HG02885 (cell line): Measurements from ENCODE around the gene PGAM5.
"Not testable (repeated sequence)": the region's sequence is repeated elsewhere in the genome, so short reads cannot be mapped to it uniquely, and the experiment has no call there.

Experiments
- ATAC-seq: cut with Tn5 transposase; IDR thresholded peaks from one replicate; pipeline ENCODE4 v1.9.1; 2021; ENCODE audit warnings: mild to moderate bottlenecking; ENCODE audit not compliant: unreplicated experiment, poor library complexity

Gene PGAM5

DNA sequence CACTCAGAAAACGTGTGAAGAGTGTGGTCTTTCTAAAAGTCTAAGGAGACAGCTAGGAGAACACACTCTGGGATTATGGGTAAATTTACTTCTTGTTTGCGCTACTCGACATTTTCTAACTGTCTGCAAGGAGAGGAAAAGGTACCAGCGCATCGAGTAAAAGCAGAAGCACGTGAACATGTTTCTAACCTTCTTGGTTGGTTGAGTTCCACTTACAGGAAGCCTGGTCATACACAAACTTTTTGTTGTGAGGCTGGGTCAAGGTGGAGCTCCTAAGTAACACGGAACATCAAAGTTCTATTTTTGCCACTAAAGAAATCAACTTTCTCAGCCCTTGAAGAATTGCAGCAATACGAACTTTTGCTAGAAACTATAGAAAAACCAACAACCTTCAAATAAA lies 31.0 kb downstream of the PGAM5 start:
- ATAC-seq = no peak

DNA sequence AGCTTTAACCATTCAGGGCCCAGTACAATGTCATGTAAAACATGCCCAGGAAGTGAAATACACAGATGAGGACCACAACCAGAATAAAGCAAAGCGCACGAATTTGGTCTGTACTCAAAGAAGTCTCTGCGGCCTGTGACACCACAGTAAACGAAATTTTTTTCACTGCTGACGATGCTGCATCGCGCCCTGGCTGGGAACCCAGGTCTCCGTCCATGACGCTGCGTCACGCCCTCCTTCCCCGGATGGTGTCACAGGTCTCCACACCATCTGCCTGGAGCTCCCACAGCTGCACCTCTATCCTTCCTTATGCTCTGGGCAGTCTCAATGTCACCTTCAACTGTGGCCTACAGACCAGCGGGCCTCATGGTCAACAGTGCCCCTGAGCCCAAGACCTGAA lies 33.2 kb downstream of the PGAM5 start:
- ATAC-seq = no peak

DNA sequence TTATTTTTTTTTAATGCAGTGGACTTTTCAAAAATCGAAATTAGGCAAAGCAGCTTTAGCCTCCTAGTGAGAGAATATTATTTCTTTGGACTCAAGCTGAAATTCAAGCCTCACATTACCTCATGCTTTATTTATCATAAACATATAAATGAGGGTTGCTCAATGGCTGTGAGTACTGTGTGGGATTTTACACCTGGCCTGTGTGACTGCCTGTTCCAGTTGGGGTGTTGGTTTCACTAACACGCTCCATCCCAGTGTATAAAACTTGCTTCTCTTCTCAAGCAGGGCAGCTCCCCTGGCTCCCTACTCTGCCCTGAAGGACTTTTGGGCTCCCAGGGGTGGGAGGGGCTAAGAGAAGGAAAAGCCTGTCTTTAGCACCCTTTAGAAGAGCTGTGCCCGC lies 36.0 kb downstream of the PGAM5 start:
- ATAC-seq = no peak

DNA sequence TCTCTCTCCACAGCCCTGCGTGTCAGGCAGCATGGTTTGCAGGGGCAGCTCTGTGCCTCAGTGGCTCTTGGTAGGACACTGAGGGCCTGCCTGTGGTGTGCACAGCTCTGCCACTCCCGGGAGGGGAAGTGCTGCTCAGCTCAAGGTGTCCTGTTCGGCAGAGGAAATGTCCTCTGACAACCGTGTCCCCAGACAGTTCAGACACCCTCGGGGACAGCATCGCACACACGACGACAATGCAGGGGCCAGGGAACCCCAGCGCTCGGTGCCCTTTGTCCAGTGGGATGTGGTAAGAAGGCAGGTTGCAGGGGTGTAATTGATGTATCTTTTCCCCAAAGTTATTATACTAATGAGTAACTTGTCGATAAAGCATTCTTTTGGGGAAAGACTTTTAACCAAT lies 36.8 kb downstream of the PGAM5 start:
- ATAC-seq = no peak

DNA sequence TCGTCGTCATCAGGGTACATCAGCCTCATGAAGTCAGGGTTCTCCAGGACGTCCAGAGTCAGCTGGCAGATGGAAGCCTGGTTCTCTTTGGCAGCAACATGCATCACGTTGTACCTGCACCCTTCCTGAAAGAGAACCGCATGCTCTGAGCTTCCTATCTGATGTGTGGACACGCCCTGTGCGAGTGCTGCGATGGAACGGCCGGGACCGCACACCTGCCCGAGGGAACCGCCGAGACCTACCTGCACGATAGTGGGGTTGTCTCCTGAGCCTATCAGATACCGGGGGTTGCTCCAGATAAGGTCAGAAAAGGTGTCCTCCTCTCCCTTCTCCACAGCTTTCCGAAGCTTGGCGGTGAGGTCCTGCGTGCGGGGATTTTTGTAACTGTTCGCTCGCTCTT lies 37.3 kb downstream of the PGAM5 start:
- no peak for ATAC-seq

DNA sequence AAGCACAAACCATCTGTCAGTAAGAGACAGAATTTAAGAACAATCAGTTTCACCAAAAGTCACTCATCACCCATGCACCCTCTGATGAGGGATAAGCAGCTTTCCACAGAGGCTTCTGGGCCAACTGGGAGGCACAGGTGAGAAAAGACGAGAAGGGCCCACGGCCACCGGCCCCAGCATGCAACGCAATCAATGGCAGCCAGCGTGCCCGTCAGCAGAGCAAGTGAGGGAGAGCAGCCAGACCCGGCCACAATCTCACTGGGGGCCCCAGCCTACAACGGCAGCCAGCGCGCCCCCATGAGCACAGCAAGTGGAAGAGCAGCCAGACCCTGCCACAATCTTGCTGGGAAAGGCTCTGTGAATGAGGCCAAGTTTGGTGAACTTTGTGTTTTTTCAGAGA lies 37.7 kb downstream of the PGAM5 start:
- no peak for ATAC-seq

DNA sequence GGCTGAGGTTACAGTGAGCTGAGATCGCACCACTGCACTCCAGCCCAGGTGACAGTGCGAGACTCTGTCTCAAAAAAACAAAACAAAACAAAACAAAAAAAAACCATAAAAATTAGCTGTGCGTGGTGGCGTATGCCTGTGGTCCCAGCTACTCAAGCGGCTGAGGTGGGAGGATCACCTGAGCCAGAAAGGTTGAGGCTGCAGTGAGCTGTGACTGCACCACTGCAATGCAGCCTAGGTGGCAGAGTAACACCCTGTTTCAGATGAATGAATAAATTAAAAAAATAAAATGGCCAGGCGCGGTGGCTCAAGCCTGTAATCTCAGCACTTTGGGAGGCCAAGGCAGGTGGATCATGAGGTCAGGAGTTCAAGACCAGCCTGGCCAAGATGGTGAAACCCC lies 43.0 kb downstream of the PGAM5 start:
- ATAC-seq = not testable (repeated sequence)

DNA sequence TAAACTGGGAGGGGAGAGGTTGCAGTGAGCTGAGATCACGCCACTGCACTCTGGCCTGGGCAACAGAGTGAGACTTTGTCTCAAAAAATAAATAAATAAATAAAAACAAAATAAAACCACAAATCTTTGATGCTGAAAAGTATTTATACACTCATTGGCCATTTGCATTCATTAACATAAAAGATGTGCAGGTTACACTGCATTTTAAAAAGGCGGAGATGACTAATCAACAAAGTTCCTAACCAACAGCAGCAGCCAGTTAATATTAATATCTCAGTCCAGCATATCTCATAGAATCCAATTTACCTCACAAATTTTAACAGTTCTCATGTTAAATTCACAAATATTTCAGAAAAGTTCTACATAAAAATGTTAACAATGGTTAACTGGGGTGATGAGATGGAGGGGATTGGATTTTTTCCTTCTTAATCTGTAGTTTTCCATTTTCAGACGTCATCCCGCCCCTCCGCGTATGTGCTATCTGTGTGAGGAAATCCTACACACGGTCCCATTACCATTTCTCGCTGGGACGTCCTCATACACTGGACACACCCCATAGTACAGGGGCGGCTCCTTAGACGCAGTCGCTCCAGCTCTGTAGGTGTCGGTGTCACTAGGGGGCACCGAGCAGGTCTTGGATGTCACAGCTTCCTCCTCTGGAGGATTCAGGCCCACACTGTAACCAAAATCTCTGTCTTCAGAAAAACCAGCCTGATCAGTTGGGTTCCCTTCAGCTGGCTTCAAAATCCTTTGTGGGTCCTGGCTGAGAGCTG lies 43.7 kb downstream of the PGAM5 start:
- ATAC-seq = no peak

DNA sequence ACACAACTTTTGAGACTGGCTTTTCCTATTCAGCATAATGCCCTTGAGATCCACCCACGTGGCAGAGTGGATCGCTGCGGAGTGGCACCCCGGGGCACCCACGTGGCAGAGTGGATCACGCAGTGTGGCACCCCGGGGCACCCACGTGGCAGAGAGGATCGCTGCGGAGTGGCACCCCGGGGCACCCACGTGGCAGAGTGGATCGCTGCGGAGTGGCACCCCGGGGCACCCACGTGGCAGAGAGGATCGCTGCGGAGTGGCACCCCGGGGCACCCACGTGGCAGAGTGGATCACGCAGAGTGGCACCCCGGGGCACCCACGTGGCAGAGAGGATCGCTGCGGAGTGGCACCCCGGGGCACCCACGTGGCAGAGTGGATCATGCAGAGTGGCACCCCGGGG lies 48.2 kb downstream of the PGAM5 start:
- ATAC-seq = not testable (repeated sequence)

DNA sequence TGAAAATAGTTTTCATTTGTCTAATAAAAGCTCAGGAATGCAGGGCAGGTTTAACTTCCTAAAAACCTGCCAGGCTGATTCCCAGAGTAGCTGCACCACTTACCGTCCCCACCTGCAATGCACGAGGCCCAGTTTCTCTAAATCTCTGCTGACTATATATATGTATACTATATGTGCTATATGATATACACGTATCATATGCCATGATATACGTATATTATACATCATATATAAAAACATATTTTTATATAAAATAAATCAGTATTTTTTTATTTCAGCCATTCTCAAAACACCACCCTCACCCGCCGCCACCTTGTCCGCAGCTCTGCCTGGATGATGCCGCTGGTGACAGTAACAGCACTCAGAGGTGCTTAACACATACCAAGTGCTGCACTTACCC lies 48.7 kb downstream of the PGAM5 start:
- ATAC-seq = no peak

DNA sequence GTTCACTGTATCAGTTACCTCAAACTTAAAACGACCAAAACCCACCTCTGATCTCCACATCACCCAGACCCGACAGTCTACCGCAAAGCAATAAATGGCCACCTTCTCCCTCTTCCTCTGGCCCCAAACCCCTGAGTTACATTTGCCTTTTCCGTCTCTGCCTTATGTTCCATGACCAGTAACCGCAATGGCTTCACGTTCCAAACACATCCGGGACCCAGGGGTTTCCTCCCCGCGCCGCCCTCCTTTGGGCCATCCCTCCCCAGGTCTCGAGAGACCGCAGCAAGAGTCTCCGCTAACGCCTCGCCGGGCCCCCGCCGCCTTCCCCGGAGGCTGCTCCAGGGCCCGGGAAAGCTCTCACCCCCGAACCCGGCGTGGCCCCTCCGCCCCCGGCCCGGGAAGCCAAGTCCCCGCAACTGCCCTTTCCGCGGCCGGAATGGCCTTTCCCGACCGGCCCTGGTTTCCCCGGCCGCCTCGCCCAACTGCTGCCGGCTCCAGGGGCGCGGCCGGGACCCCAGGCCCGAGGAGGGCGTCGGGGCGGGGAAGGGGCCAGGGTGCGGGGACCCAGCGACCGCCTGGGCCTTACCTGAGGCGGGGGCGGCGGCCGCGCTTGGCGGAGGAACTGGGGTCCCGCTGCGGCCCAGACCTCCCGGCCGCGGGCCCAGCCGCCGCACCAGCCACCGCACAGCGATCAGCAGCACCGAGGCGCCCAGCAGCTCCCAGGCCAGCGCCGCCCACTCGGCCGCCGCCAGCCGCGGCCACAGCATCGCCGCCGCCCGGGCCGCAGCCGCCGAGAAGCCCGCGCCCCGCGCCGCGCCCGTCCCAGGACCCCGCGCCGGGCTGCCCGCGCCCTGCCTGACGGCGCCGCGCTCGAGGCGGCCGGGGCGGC lies 50.6 kb downstream of the PGAM5 start, which contains the start of gene ANKLE2:
Gene ANKLE2 (minus strand): TSS at position 801 of the 889 bp plus-strand sequence. CDS start 34 bp downstream, at position 767.
- ATAC-seq = peak; percentile 39

DNA sequence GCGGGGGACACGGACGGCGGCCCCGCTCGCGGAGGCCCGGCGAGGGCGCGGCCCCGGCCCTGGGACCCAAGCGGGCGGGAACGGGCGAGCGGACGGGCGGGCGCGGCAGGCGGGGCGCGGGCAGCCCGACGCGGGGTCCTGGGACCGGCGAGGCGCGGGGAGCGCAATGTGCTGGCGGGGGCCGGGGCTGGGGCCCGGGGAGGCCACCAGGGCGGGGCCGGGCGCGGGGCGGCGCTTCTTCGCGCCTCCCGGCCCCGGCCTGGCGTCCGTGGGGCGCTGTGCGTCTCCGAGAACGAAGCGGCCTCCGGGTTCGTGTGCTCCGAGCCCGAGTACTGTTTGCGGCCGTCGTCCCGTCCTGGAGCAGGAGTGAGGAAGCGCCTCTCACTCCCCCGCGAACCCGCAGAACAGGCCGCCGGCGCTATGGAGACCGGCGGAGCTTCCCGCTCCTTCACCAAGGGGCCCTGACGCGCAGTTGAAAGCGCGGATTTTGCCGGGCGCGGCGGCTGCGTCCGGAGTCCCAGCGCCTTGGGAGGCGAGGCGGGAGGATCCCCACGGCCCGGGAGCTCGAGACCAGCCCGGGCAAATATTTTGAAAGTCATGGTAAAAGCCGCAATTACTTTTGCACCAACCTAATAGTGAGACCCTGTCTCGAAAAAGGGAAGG lies 51.4 kb downstream of the PGAM5 start:
- ATAC-seq = peak; percentile 82

DNA sequence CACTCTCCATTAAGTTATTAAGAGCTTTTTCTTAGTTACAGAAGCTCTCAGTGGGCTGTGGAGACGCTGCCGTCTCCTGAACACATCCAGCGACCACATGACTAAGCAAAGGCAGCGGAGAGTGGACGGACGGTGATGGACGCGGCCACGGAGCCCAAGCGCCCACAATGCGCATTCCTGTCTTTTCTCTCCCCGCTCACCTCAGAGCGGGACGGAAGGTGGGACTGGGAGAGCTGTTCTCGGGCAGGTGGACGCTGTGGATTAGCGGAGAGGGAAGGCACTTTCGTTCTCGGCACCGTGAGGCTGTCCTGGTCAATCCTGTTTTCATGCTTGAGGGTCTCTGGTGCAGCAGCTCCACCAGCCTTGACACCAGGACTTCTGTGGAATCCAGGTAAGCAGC lies 53.6 kb downstream of the PGAM5 start:
- no peak for ATAC-seq

DNA sequence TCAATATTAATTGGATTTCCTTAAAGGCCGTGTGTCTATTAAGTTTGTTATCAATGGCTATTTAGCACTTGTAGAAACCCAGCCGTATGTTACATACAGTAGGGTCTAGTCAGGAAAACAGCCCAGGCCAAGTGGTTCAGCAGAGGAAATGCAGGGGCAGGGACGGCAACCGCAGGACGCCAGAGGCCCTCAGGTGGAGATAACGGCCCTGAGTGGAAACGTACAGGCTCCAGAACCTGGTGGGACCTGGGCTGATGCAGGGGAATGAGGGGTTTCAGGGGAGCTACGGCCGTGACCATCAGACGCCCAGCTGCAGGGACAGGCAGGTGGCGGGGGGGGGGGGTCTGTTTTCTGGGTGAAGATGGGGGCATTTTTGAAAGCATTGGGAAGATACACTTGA lies 54.7 kb downstream of the PGAM5 start:
- ATAC-seq = no peak

DNA sequence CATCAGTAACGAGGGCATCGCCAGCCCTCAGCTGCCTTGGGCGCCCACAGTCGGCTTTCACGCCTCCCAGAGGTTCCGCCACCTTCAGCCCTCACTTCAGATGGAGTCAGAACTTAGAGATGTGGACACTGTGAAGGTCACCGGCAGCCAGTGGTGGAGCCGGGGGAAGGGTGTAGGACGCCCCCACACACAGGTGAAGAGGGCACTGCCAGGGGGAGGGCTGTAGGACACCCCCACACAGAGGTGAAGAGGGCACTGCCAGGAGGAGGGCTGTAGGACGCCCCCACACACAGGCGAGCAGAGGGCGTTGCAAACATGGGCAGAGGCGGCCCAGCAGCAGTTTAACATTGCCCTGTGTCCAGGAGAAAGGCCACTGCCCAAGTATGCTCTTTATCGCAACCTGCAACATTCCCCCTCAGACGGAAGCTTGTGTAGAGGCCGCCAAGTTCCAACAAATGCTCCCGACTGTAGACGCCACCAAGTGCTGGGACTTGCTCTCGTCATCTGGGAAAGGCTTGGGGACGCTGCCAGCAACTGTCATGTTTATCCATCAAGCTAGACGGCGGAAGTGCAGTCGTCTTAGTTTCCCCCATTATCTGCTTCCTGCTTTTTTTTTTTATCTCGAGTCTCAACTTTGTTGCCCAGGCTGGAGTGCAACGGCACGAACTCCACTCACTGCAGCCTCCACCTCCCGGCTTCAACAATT lies 55.9 kb downstream of the PGAM5 start:
- no peak for ATAC-seq

DNA sequence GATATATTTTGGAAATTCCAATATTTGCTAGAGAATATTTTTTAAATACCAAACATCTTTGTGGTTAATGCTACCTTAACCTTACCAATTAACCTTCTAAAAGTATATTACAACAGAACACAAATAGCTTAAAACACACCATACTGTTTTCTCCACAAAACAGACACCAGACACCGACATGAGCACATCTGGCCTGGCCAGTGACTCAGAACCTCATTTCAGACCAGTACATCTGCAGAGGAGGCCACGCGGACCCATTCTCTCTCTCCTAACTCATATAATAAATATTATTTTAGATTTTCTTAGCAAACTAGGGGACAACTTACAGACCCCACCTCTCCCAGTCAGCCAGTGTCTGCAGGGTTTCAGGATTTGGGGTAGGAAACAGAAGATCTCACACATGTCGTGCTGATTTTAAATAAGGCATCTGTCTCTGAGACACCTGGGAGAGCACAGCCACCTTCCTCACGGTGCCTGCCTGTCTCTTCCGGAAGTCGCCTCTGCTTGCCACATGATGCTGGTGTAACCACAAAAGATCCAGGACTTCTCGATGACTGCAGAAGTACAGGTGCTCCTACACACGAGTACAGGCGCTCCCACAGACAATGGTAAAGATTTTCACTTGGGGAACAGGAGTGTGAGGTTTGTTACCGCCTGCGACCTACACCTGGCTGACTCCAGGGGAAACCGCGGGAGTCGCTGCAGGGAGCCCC lies 60.6 kb downstream of the PGAM5 start:
- ATAC-seq = peak; percentile 61
